Measurements from ENCODE around the gene PXDC1.
"Not testable (repeated sequence)": the region's sequence is repeated elsewhere in the genome, so short reads cannot be mapped to it uniquely, and the experiment has no call there.

The PXDC1 gene

DNA sequence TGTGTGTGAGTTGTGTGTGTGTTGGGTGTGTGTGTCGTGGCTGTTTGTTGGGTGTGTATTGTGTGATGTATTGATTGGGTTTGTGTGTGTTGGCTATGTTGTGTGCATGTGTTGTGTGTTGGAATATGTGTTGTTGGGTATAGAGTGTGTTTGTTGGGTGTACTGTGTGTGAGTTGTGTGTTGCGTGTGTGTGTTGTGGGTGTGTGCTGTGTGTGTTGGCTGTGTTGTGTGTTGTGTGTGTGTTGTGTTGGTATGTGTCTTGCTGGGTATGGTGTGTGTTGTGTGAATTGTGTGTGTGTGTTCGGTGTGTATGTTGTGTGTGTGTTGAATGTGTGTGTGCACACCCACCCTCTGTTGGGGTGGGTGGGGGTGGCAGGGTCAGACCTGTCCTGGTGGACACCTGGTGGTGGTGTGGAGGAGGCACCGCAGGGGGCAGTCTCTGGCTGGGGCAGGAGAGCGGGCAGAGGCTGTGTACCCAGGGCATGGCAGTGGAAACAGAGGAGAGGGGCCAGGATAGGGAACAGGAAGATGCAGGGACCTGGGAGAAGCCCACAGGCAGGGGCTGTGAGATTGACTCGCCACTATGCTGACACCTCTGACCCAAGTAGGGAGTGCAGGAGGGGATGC, 25.5 kb upstream of the PXDC1 start:
- ChIA-PET CTCF (no interaction called here), POLR2A (no interaction called here)
- DNase-seq (ENCODE audit: extremely low spot score), result no peak
- TF ChIP-seq, protein P1, sequence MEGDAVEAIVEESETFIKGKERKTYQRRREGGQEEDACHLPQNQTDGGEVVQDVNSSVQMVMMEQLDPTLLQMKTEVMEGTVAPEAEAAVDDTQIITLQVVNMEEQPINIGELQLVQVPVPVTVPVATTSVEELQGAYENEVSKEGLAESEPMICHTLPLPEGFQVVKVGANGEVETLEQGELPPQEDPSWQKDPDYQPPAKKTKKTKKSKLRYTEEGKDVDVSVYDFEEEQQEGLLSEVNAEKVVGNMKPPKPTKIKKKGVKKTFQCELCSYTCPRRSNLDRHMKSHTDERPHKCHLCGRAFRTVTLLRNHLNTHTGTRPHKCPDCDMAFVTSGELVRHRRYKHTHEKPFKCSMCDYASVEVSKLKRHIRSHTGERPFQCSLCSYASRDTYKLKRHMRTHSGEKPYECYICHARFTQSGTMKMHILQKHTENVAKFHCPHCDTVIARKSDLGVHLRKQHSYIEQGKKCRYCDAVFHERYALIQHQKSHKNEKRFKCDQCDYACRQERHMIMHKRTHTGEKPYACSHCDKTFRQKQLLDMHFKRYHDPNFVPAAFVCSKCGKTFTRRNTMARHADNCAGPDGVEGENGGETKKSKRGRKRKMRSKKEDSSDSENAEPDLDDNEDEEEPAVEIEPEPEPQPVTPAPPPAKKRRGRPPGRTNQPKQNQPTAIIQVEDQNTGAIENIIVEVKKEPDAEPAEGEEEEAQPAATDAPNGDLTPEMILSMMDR (IDR thresholded peaks at IDR 0.05; ENCODE audit: control extremely low read depth, extremely low read depth, low read depth, missing control alignments), result no peak

DNA sequence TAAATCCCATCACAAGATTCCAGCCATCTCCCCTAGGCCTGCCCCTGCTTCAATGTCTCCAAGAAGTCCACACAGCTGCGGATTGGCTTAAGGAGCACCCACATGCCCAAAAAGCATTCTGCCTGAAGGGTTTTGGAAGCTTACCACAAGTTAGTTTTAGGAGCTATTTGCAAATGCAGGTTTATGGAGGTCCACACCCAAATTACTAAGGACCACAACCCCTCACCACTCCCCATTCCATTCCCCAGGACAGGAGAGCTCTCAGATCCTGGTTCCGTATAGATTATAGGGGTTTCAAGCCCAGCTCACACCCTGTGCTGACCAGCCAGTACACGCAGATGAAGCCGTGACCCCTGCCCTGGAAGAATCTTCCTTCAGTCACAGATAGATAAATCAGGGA, 24.3 kb upstream of the PXDC1 start:
- DNase-seq (ENCODE audit: extremely low spot score), result no peak
- CTCF ChIA-PET, result interaction anchor here (0.9 to 1.2 kb wide), 2 partner anchors 33 to 73 kb away, joined by 3 read pairs; partner anchors contain the start of gene FAM50B
- POLR2A ChIA-PET, result no interaction called here
- TF ChIP-seq, protein P1 (IDR thresholded peaks at IDR 0.05; ENCODE audit: control extremely low read depth, extremely low read depth, low read depth, missing control alignments), result no peak

DNA sequence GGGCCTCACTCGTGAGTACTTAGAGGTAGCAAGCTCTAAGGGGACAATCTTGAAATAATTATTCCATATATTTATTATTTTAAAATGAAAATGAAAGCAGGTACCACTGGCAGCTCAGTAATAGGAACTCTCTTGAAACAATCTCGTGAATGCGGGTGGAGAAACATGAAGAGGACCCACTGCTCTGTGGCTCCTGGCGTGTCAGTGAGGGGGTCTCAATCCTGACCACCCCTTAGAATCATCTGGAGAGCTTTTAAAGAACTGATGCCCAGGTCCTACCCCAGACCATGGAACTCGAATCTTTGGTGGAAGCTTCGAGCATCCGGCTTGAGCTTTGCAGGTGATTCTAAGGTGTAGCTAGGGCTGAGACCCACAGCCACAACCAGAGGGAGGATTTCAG, 23.9 kb upstream of the PXDC1 start:
- ChIA-PET POLR2A (no interaction called here), CTCF (interaction anchor here (0.8 to 1.2 kb wide), 3 partner anchors 16 to 74 kb away, joined by 3 read pairs; partner anchors contain the start of gene FAM50B)
- no peak for DNase-seq (ENCODE audit: extremely low spot score)
- TF ChIP-seq, protein P1 (IDR thresholded peaks at IDR 0.05; ENCODE audit: control extremely low read depth, extremely low read depth, low read depth, missing control alignments), result no peak

DNA sequence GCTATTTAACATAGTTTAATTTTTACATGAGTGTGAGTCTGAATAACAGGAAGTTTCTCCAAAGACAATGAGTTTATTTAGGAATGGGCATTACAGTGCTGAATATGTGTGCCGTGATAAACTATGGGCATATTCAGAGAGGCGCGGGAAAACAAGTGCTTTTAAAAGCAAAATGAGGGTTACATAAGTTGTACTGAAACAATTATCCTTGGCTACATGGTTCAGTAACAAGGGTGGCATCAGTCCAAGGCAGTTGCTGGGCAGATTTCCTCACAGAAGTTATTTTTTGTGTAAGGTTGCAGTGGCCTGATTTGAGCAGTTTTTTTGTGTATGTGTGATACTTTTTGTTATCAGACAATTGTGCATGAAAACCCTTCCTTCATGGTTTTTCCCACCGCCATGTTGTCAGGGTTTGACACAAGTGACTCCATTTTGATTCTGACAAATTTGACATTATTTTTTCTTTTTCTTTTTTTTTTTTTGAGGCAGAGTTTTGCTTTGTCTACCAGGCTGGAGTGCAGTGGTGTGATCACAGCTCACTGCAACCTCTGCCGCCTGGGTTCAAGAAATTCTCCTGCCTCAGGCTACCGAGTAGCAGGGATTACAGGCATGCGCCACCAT, 22.3 kb upstream of the PXDC1 start:
- TF ChIP-seq, protein P1 (IDR thresholded peaks at IDR 0.05; ENCODE audit: control extremely low read depth, extremely low read depth, low read depth, missing control alignments), result no peak
- ChIA-PET POLR2A (no interaction called here), CTCF (no interaction called here)
- DNase-seq (ENCODE audit: extremely low spot score), result no peak

DNA sequence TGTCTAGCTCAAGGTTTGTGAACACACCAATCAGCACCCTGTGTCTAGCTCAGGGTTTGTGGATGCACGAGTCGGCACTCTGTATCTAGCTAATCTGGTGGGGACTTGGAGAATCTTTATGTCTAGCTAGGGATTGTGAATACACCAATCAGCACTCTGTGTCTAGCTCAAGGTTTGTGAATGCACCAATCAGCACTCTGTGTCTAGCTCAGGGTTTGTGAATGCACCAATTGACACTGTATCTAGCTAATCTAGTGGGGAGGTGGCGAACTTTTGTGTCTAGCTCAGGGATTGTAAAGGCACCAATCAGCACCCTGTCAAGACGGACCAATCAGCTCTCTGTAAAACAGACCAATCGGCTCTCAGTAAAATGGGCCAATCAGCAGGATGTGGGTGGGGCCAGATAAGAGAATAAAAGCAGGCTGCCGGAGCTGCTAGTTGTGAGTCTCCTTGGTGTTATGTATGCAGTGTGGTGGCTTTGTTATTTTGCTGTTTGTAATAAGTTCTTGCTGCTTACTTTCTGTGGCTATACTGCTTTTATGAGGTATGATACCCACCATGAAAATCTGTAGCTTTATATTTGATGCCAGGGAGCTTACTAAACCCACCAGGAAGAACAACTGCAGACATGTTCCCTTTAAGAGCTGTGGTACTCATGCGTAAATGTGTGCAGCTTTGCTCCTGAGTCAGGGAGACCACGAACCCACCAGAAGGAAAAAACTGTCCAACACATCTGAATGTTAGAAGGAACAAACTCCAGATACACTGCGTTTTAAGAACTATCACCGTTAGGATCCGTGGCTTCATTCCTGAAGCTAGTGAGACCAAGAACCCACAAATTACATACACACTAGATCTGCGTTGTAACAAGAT, 20.9 kb upstream of the PXDC1 start:
- DNase-seq (ENCODE audit: extremely low spot score); POLR2A ChIA-PET: not testable (repeated sequence)
- CTCF ChIA-PET, result interaction anchor here (1.3 to 2.4 kb wide), 4 partner anchors 19 to 438 kb away, joined by 3 to 7 read pairs (median 4); partner anchors contain the start of gene FAM50B

DNA sequence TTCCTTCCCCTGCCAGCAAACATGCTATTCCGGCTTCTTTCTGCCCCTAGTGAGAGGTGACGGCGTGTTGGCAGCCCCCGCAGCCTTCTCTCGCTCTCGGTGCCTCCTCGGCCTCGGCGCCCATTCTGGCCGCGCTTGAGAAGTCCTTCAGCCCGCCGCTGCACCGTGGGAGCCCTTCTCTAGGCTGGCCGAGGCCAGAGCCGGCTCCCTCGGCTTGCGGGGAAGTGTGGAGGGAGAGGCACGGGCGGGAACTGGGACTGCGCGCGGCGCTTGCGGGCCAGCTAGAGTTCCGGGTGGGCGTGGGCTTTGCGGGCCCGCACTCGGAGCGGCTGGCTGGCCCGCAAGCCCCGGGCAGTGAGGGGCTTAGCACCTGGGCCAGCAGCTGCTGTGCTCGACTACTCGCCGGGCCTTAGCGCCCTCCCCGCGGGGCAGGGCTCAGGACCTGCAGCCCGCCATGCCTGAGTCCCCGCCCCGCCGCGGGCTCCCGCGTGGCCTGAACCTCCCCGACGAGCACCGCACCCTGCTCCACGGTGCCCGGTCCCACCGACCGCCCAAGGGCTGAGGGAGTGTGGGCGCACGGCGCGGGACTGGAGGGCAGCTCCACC, 20.0 kb upstream of the PXDC1 start:
- CTCF ChIA-PET, result interaction anchor here (1.3 to 2.4 kb wide), 5 partner anchors 11 to 439 kb away, joined by 3 to 7 read pairs (median 4); partner anchors contain the start of gene FAM50B
- TF ChIP-seq, protein P1 (IDR thresholded peaks at IDR 0.05; ENCODE audit: control extremely low read depth, extremely low read depth, low read depth, missing control alignments), result no peak
- POLR2A ChIA-PET, result no interaction called here
- DNase-seq (ENCODE audit: extremely low spot score), result no peak

Measured in GM10248 (cell line).